HG03039 (cell line): Measurements from ENCODE around the gene TAF11.
"Not testable (repeated sequence)": the region's sequence is repeated elsewhere in the genome, so short reads cannot be mapped to it uniquely, and the experiment has no call there.

Source experiments
- ATAC-seq: cut with Tn5 transposase; IDR thresholded peaks from one replicate; pipeline ENCODE4 v1.9.1; 2021; ENCODE audit warnings: mild to moderate bottlenecking, moderate library complexity; ENCODE audit not compliant: unreplicated experiment

TAF11 gene

GRCh38 chr6:34887753-34888513 is at the start of gene TAF11:
Gene TAF11 (minus strand): TSS chr6:34888042. CDS start chr6:34887957, 85 bp downstream.
- ATAC-seq = peak; percentile 65

- no peak for ATAC-seq
Observed at GRCh38 chr6:34934516-34934915, 46.7 kb upstream of the TAF11 start.

GRCh38 chr6:34932202-34932601 is 44.4 kb upstream of the TAF11 start:
- ATAC-seq = not testable (repeated sequence)

- ATAC-seq = no peak
Observed at GRCh38 chr6:34930221-34930620, 42.4 kb upstream of the TAF11 start.

- no peak for ATAC-seq
Observed at GRCh38 chr6:34929241-34929978, 41.6 kb upstream of the TAF11 start.

GRCh38 chr6:34928695-34929094 is 40.9 kb upstream of the TAF11 start:
- no peak for ATAC-seq

GRCh38 chr6:34928220-34928619 is 40.4 kb upstream of the TAF11 start:
- no peak for ATAC-seq

GRCh38 chr6:34926655-34927054 is 38.8 kb upstream of the TAF11 start:
- no peak for ATAC-seq

GRCh38 chr6:34924831-34925625 is 37.2 kb upstream of the TAF11 start:
- no peak for ATAC-seq

- no peak for ATAC-seq
Observed at GRCh38 chr6:34922177-34922663, 34.4 kb upstream of the TAF11 start.

GRCh38 chr6:34920097-34920496 is 32.3 kb upstream of the TAF11 start:
- ATAC-seq = no peak

GRCh38 chr6:34919651-34920050 is 31.8 kb upstream of the TAF11 start:
- no peak for ATAC-seq

GRCh38 chr6:34917626-34918285 is 29.9 kb upstream of the TAF11 start:
- no peak for ATAC-seq

GRCh38 chr6:34916348-34916967 is 28.6 kb upstream of the TAF11 start:
- no peak for ATAC-seq

- no peak for ATAC-seq
Observed at GRCh38 chr6:34914358-34914757, 26.5 kb upstream of the TAF11 start.

GRCh38 chr6:34912715-34913464 is 25.0 kb upstream of the TAF11 start:
- no peak for ATAC-seq

GRCh38 chr6:34911822-34912221 is 24.0 kb upstream of the TAF11 start:
- no peak for ATAC-seq

- ATAC-seq = no peak
Observed at GRCh38 chr6:34909320-34909883, 21.6 kb upstream of the TAF11 start.

- ATAC-seq = no peak
Observed at GRCh38 chr6:34908194-34908593, 20.4 kb upstream of the TAF11 start.
